A204.1 (cell line): Measurements from ENCODE around the gene TCF12.

Experiments used
- FAIRE-seq: peaks from 2 replicates; lab custom pipeline; 2012; peaks lifted over from hg19 to GRCh38; lab: Jason Lieb, UNC

Gene TCF12

GRCh38 chr15:57255751-57256341 lies 337.4 kb downstream of the TCF12 start:
- no peak for FAIRE-seq

GRCh38 chr15:57256939-57257338 lies 338.5 kb downstream of the TCF12 start:
- FAIRE-seq: no peak

GRCh38 chr15:57259568-57260040 lies 341.2 kb downstream of the TCF12 start:
- no peak for FAIRE-seq

- no peak for FAIRE-seq
Measured at GRCh38 chr15:57263520-57263919, 345.1 kb downstream of the TCF12 start.

- no peak for FAIRE-seq
Measured at GRCh38 chr15:57272771-57273357, 354.4 kb downstream of the TCF12 start.

GRCh38 chr15:57273402-57273801 lies 355.0 kb downstream of the TCF12 start:
- FAIRE-seq: no peak

GRCh38 chr15:57278439-57278838 lies 360.0 kb downstream of the TCF12 start:
- FAIRE-seq: no peak

GRCh38 chr15:57280464-57280863 lies 362.0 kb downstream of the TCF12 start:
- FAIRE-seq: no peak

- FAIRE-seq: no peak
Measured at GRCh38 chr15:57281321-57281720, 362.9 kb downstream of the TCF12 start.

- no peak for FAIRE-seq
Measured at GRCh38 chr15:57282686-57283085, 364.2 kb downstream of the TCF12 start.

GRCh38 chr15:57283774-57284503 lies 365.5 kb downstream of the TCF12 start:
- FAIRE-seq: no peak

- no peak for FAIRE-seq
Measured at GRCh38 chr15:57284535-57284934, 366.1 kb downstream of the TCF12 start.

GRCh38 chr15:57285386-57285785 lies 366.9 kb downstream of the TCF12 start:
- no peak for FAIRE-seq

GRCh38 chr15:57286446-57287122 lies 368.1 kb downstream of the TCF12 start:
- FAIRE-seq: no peak

- FAIRE-seq: no peak
Measured at GRCh38 chr15:57287123-57287521, 368.7 kb downstream of the TCF12 start.

- no peak for FAIRE-seq
Measured at GRCh38 chr15:57288926-57289580, 370.6 kb downstream of the TCF12 start.

GRCh38 chr15:57290187-57290586 lies 371.7 kb downstream of the TCF12 start:
- FAIRE-seq: no peak

- no peak for FAIRE-seq
Measured at GRCh38 chr15:57290826-57291225, 372.4 kb downstream of the TCF12 start.

GRCh38 chr15:57296473-57297162 lies 378.2 kb downstream of the TCF12 start:
- FAIRE-seq: no peak

GRCh38 chr15:57297163-57297593 lies 378.7 kb downstream of the TCF12 start:
- FAIRE-seq: no peak

- no peak for FAIRE-seq
Measured at GRCh38 chr15:57297630-57298029, 379.2 kb downstream of the TCF12 start.

- FAIRE-seq: no peak
Measured at GRCh38 chr15:57298204-57298603, 379.8 kb downstream of the TCF12 start.
